DLD1 (cell line): ENCODE data around the gene AMBRA1.
"Not testable (repeated sequence)": the region's sequence is repeated elsewhere in the genome, so short reads cannot be mapped to it uniquely, and the experiment has no call there.

Experiments used
- in situ Hi-C: cut with HindIII; loops from 2 replicates; pipeline ENCODE4 v1.10.0; 2017; ENCODE audit warnings: low sequenced_read_pairs

Gene AMBRA1

DNA sequence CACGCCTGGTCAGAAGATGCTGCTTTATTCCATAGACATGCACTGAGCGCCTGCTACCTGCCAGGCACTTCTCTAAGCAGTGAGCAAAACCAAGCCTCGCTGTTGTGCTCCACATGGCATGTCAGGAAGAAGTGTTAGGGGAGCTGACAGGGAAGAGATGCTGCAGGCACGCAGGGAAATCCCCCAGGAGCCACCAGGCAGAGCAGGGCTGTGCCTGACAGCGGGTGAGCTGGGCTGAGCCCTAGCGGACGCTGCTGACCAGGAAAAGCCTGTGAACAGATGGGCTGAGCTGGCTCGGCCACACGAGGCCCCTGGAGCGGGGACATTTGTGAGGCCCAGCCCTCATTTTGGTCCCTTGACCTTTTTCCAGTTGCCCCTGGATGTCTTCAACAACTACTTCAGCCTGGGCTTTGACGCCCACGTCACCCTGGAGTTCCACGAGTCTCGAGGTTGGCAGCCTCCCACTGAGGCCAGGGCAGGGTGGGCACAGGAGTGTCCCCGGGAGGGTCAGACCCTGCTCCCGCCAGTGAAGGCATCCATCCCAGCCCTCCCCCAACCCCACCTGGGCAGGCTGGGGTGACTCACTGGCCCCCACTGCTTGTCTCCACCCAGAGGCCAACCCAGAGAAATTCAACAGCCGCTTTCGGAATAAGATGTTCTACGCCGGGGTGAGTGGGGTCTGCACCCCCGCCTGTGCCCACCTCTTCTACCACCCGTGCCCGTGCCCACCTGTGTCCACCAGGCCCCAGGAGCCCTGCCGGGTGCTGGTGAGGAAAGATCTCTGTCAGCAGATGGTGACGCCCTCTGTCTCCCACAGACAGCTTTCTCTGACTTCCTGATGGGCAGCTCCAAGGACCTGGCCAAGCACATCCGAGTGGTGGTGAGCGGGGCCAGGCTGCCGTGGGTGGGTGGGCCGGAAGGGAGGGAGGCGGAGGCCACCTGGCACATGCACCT, 219.8 kb downstream of the AMBRA1 start:
- in situ Hi-C loops = no loop called here

DNA sequence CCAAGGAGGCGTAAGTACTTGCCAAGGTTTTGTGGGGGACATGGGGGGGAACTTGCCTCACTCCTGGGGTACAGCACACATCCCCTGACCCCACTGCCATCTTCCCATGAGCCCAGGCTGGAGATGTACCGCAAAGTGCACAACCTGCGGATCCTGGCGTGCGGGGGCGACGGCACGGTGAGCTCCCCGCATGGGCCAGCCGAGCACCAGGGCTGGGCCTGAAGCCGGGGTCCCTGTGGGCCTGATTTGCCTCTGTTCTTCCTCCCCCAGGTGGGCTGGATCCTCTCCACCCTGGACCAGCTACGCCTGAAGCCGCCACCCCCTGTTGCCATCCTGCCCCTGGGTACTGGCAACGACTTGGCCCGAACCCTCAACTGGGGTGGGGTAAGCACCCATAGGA, 221.3 kb downstream of the AMBRA1 start:
- in situ Hi-C loops = not testable (repeated sequence)

DNA sequence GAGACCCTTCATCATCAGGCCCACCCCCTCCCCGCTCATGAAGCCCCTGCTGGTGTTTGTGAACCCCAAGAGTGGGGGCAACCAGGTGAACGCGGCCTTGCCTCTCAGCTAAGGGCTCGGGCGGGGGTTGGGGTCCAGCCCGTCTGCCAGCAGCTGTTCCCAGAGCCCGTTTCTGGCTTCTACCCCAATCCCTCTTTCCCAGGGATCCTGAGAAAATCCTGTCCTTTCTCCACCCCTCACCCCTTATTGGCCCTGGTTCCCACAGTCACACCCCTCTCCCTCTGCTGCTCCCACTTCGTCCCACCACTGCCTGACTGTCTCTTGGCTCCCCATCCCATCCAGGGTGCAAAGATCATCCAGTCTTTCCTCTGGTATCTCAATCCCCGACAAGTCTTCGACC, 221.7 kb downstream of the AMBRA1 start:
- in situ Hi-C loops = no loop called here

- in situ Hi-C loops = not testable (repeated sequence)
These were observed 222.6 kb downstream of the AMBRA1 start for GRCh38 chr11:46371262-46371661.

DNA sequence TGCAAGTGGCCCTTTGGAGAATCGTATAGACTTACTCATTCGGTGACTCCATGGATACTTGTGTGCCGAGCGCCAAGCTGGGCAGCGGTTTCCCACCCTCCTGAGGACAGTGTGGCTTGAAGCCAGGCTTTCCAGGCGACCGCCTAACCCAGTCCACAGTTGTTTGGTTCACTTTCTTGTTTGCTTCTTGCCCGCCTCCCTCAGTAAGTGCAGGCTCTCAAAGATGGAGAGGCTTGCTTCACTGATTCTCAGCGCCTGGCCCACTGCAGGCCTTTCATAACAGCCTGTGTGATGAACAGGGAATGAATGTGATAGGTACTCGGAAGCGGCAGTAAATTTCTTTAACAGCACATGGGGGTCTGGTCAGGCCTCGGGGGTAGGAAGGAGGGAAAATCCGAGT, 223.6 kb downstream of the AMBRA1 start:
- in situ Hi-C loops = no loop called here

- in situ Hi-C loops = no loop called here
These were observed 224.2 kb downstream of the AMBRA1 start for GRCh38 chr11:46369458-46370152.

- in situ Hi-C loops = no loop called here
These were observed 225.9 kb downstream of the AMBRA1 start for GRCh38 chr11:46367916-46368267.

DNA sequence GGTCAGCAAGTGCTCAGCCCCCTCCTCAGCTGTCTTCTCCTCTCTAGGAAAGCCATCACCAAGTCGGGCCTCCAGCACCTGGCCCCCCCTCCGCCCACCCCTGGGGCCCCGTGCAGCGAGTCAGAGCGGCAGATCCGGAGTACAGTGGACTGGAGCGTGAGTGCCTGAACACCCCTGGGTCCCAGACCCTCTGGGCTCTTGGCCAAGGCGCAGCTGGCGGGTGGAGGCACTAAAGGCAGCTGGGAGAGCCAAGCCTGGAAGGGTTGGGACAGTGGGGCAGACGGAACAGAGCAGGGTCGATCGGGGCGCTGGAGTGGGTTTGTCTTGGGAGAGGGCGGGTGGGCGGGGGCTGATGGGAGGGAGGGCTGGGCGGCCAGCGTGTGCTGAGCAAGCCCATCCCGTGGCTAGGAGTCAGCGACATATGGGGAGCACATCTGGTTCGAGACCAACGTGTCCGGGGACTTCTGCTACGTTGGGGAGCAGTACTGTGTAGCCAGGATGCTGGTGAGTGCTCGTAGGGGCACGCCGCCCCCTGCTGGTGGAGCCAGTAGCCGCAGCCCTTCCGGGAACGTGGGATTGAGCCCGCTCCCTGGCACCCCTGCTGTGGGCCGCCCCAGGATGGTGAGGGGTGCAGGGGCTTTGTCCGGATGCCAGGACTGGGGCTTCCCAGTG, 226.4 kb downstream of the AMBRA1 start:
- in situ Hi-C loops = no loop called here

GRCh38 chr11:46366661-46367161, 227.1 kb downstream of the AMBRA1 start:
- in situ Hi-C loops = no loop called here

DNA sequence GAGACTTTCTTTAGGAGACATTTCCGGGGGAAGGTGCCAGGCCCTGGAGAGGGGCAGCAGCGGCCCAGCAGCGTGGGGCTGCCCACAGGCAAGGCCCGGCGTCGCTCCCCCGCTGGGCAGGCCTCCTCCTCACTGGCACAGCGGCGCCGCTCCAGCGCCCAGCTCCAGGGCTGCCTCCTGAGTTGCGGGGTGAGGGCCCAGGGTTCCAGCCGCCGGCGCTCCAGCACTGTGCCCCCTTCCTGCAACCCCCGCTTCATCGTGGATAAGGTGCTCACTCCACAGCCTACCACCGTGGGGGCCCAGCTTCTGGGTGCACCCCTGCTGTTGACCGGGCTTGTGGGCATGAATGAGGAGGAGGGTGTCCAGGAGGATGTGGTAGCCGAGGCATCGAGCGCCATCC, 227.6 kb downstream of the AMBRA1 start:
- in situ Hi-C loops = no loop called here

DNA sequence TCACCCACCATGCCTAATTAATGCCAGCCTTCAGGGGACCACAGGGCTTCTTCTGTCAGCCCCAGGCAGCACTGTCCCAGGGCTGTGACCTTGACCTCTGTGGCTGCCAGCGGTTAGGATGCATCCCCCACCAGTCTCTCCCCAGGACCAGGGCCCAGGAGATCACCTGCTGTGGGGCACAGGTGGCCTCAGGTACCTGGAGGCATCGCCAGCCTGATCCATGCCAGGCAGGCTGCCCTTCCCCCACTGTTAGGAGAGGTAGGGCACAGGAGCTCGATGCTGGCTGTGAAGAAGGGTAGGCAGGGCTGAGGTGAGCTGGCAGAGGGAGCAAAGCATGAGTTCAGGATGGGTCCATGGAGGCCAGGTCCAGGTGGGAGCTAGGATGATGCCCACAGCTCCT, 229.0 kb downstream of the AMBRA1 start:
- in situ Hi-C loops = no loop called here

- in situ Hi-C loops = no loop called here
These were observed 229.8 kb downstream of the AMBRA1 start for GRCh38 chr11:46364056-46364455.

- in situ Hi-C loops = no loop called here
These were observed 230.3 kb downstream of the AMBRA1 start for GRCh38 chr11:46363455-46364005.

DNA sequence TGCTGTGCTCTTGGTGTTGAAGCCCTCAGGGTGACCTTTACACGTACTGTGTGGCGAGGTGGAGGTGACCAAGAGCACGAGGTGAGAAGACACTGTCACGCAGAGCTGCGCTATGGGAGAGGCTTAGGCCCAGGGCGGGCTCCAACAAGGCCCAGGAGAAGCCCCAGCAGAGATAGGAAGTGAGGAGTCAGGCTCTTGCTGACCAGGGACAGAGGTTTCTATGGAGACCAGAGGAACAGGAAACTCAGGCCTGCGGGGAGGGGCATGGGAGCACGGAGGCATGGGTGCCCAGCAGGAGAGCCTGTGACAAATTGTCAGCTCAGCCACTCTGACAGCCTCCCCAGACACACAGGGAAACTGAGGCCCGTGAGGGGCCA, 230.8 kb downstream of the AMBRA1 start:
- in situ Hi-C loops = no loop called here

DNA sequence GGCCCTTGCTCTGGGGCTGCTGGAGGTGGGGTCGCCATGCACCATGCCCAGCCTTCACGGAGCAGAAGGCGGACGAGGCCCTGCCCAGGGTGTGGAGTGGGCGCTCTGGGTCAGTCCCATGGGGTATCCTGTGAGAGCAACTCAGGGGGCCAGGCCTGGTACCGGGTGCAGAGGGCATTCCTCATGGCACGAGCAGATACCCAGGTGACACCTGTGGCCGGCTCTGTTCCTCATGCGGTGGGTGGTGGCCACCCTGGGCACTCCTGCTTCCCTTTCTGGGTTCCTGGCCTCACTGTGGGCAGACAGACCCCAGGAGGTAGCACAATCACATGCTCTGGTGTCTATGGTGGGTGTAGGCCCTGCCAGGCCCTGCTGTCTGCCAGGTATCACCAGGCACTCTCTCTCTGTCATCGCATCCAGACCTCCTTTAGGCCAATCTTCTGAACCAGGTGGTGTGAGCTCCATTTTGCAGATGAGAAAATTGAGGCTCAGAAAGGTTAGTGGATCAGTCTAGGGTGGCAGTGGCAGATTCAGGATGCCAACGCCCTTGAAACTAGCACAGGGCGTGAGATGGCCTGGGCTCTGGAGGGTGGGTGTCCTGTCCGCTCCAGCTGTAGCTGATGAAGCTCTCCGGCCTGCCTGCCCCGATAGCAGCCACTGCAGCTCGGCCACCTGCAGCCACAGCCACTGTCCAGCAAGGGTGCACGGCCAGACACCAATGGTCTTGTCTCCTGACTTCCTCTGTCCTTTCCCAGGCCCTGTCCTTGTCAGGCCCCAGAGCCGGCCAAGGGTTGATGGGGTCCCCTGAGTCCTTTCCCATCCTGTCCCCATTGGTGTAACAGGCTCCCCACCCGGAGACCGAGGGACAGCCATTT, 231.4 kb downstream of the AMBRA1 start:
- in situ Hi-C loops = no loop called here

GRCh38 chr11:46361283-46362155, 232.3 kb downstream of the AMBRA1 start:
- in situ Hi-C loops = no loop called here

- in situ Hi-C loops = no loop called here
These were observed 232.9 kb downstream of the AMBRA1 start for GRCh38 chr11:46360878-46361277.

DNA sequence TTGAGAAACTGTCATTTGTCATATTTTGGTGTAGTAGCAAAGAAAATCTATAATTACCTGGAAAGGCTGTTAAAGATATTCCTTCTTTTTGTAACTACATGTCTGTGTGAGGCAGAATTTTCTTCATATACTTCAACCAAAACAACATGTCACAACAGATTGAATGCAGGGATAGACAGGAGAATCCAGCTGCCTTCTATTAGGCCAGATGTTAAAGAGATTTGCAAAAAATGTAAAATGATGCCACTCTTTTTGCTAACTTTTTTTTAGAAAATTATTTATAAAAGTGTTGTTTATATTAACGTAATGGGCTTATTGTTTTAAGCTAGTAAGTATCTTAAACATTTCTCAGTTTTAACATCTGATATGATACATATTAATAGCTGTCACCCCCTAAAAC, 233.9 kb downstream of the AMBRA1 start:
- in situ Hi-C loops = no loop called here

GRCh38 chr11:46357483-46357936, 236.3 kb downstream of the AMBRA1 start:
- in situ Hi-C loops = no loop called here
